Stimulated activated CD8-positive, alpha-beta memory T cell treated with anti-CD3 and anti-CD28 coated beads, Interleukin-4, amount 100 ng/mL, for 24 hours (primary cell): Measurements from ENCODE around the gene SLC35A2.
A peak's percentile ranks its signal among the peaks of the same experiment; 100 is the strongest.
"Not testable (repeated sequence)": the region's sequence is repeated elsewhere in the genome, so short reads cannot be mapped to it uniquely, and the experiment has no call there.

Source experiments
- DNase-seq: peaks from one replicate; pipeline ENCODE4 v3.0.0-alpha.2; 2020; ENCODE audit warnings: low read depth

SLC35A2 gene

GRCh38 chrX:48902776-48903175, 8.7 kb downstream of the SLC35A2 start:
- no peak for DNase-seq

- DNase-seq: no peak
Observed at GRCh38 chrX:48902135-48902534, 9.3 kb downstream of the SLC35A2 start.

- DNase-seq: no peak
Observed at GRCh38 chrX:48901069-48901468, 10.4 kb downstream of the SLC35A2 start.

- DNase-seq: no peak
Observed at GRCh38 chrX:48899078-48899410, 12.4 kb downstream of the SLC35A2 start.

GRCh38 chrX:48897625-48898306, 13.7 kb downstream of the SLC35A2 start, which contains the start of the genes PQBP1 and TIMM17B:
PQBP1 (plus strand) TSS chrX:48897930; CDS start chrX:48898510, 580 bp downstream.
TIMM17B (minus strand) TSS chrX:48897768; CDS start chrX:48897749, 19 bp downstream.
- DNase-seq: peak; percentile 75

- DNase-seq: no peak
Observed at GRCh38 chrX:48897157-48897624, 14.3 kb downstream of the SLC35A2 start.

GRCh38 chrX:48896611-48897011, 14.8 kb downstream of the SLC35A2 start:
- DNase-seq: no peak

- DNase-seq: no peak
Observed at GRCh38 chrX:48894891-48895290, 16.6 kb downstream of the SLC35A2 start.

- no peak for DNase-seq
Observed at GRCh38 chrX:48893556-48894348, 17.7 kb downstream of the SLC35A2 start.

GRCh38 chrX:48892896-48893295, 18.6 kb downstream of the SLC35A2 start:
- DNase-seq: no peak

GRCh38 chrX:48891402-48892288, 19.8 kb downstream of the SLC35A2 start:
- DNase-seq: peak; percentile 58

GRCh38 chrX:48890934-48891401, 20.5 kb downstream of the SLC35A2 start:
- no peak for DNase-seq

- DNase-seq: no peak
Observed at GRCh38 chrX:48890296-48890925, 21.0 kb downstream of the SLC35A2 start.

GRCh38 chrX:48886586-48886985, 24.9 kb downstream of the SLC35A2 start:
- not testable (repeated sequence) for DNase-seq

- DNase-seq: no peak
Observed at GRCh38 chrX:48883729-48884128, 27.7 kb downstream of the SLC35A2 start.

- DNase-seq: not testable (repeated sequence)
Observed at GRCh38 chrX:48876944-48877343, 34.5 kb downstream of the SLC35A2 start.

GRCh38 chrX:48872017-48872416, 39.4 kb downstream of the SLC35A2 start:
- not testable (repeated sequence) for DNase-seq

- DNase-seq: no peak
Observed at GRCh38 chrX:48864210-48864609, 47.2 kb downstream of the SLC35A2 start.

GRCh38 chrX:48854898-48855297, 56.5 kb downstream of the SLC35A2 start:
- DNase-seq: no peak

GRCh38 chrX:48854121-48854804, 57.2 kb downstream of the SLC35A2 start:
- DNase-seq: not testable (repeated sequence)

- not testable (repeated sequence) for DNase-seq
Observed at GRCh38 chrX:48853494-48853893, 58.0 kb downstream of the SLC35A2 start.
